SKM-1 treated with dmso at 0.1 percent for 144 hours (cell line): ENCODE data around the gene NTN4.
"Not testable (repeated sequence)": the region's sequence is repeated elsewhere in the genome, so short reads cannot be mapped to it uniquely, and the experiment has no call there.

ENCODE experiments used
- DNase-seq: peaks from one replicate; lab custom pipeline; 2025; ENCODE audit not compliant: unreplicated experiment; lab: John Stamatoyannopoulos, UW

The NTN4 gene

GRCh38 chr12:95715177-95715576 is 75.4 kb downstream of the NTN4 start:
- DNase-seq = no peak

- DNase-seq = no peak
These were observed 78.3 kb downstream of the NTN4 start for GRCh38 chr12:95712269-95712668.

- DNase-seq = no peak
These were observed 80.2 kb downstream of the NTN4 start for GRCh38 chr12:95710386-95710785.

GRCh38 chr12:95709152-95709551 is 81.4 kb downstream of the NTN4 start:
- no peak for DNase-seq

- no peak for DNase-seq
These were observed 85.4 kb downstream of the NTN4 start for GRCh38 chr12:95705143-95705542.

GRCh38 chr12:95703986-95704385 is 86.6 kb downstream of the NTN4 start:
- no peak for DNase-seq

- no peak for DNase-seq
These were observed 88.7 kb downstream of the NTN4 start for GRCh38 chr12:95701722-95702418.

- DNase-seq = no peak
These were observed 89.3 kb downstream of the NTN4 start for GRCh38 chr12:95701275-95701674.

- peak; percentile 4 for DNase-seq
These were observed 90.2 kb downstream of the NTN4 start for GRCh38 chr12:95700316-95700785.

GRCh38 chr12:95699579-95699978 is 91.0 kb downstream of the NTN4 start:
- no peak for DNase-seq

- no peak for DNase-seq
These were observed 96.4 kb downstream of the NTN4 start for GRCh38 chr12:95694136-95694535.

GRCh38 chr12:95693689-95694088 is 96.9 kb downstream of the NTN4 start:
- DNase-seq = no peak

GRCh38 chr12:95690861-95691635 is 99.5 kb downstream of the NTN4 start:
- DNase-seq = no peak

- no peak for DNase-seq
These were observed 102.6 kb downstream of the NTN4 start for GRCh38 chr12:95687937-95688336.

- no peak for DNase-seq
These were observed 107.1 kb downstream of the NTN4 start for GRCh38 chr12:95683418-95683817.

- no peak for DNase-seq
These were observed 109.3 kb downstream of the NTN4 start for GRCh38 chr12:95681210-95681765.

GRCh38 chr12:95678684-95679083 is 111.9 kb downstream of the NTN4 start:
- no peak for DNase-seq

- not testable (repeated sequence) for DNase-seq
These were observed 112.8 kb downstream of the NTN4 start for GRCh38 chr12:95677782-95678181.

- DNase-seq = no peak
These were observed 115.9 kb downstream of the NTN4 start for GRCh38 chr12:95674631-95675030.

GRCh38 chr12:95674163-95674562 is 116.4 kb downstream of the NTN4 start:
- no peak for DNase-seq

- no peak for DNase-seq
These were observed 117.0 kb downstream of the NTN4 start for GRCh38 chr12:95673576-95673975.

- DNase-seq = no peak
These were observed 118.4 kb downstream of the NTN4 start for GRCh38 chr12:95672166-95672565.
